ENCODE measurements around the gene COL11A1.
"Not testable (repeated sequence)": the region's sequence is repeated elsewhere in the genome, so short reads cannot be mapped to it uniquely, and the experiment has no call there.

The COL11A1 gene

DNA sequence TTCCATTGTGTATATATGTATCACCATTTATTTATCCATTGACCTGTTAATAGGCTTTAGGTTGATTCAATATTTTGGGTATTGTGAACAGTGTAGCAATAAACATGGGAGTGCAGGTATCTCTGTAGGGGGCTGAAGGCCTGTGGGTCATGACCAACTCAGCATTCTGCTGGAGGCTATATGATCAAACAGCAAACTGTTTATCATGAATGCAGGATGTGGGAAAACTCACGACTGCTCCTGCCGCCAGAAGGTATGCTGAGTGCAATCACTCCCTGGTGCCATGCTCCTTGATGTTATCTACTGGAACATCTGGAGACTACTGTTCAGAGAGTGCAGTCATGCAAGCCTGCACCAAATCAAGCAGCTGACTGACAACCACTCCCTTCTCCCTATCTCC, 275.2 kb downstream of the COL11A1 start:
- no peak for DNase-seq (ENCODE audit: low read depth)

DNA sequence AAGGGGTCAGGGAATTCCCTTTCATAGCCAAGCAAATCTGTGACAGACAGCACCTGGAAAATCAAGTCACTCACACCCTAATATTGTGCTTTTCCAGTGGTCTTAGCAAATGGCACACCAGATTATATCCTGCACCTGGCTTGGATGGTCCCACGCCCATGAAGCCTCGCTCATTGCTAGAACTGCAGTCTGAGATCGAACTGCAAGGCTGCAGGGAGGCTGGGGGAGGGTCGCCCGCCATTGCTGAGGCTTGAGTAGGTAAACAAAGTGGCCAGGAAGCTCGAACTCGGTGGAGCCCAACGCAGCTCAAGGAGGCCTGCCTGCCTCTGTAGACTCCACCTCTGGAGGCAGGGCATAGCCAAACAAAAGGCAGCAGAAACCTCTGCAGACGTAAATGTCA, 281.6 kb downstream of the COL11A1 start:
- DNase-seq (ENCODE audit: low read depth), result not testable (repeated sequence)
